ENCODE data around the gene MEN1. TPM values are rescaled to one million over a fixed set of nuclear protein-coding genes. Genes with fewer than 3 reads are reported as not detected.

MEN1 gene
- total and polyA plus RNA-seq, 2 of the 13 experiments (the other 11 are each of a cell fraction or from before 2014, with no cell fraction given) = 20.5 to 27.3 TPM

DNA sequence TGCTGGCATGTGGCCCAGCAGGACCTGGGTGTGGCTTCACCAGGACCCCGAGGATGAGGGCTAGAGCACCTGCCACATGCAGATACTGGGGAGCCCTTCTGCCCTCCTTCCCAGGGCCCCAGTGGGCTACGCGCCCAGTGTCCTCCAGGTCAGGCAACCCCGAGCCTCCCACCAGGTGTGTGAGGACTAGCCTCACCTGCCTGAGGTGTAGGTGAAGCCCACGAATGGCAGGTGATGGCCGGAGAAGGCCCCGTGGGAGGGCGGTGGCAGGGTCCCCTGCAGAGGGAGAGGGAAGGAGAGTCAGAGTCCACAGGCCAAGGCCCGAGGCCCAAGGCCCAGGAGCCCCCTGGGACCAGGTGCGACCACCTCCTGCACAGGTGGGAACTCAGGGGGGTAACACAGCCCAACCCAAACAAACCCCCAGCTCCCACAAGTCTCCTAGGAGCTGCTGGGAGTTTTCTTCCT is 27.6 kb upstream of the MEN1 start:
- BruUV-seq (replicated peaks) = no TSS peak

DNA sequence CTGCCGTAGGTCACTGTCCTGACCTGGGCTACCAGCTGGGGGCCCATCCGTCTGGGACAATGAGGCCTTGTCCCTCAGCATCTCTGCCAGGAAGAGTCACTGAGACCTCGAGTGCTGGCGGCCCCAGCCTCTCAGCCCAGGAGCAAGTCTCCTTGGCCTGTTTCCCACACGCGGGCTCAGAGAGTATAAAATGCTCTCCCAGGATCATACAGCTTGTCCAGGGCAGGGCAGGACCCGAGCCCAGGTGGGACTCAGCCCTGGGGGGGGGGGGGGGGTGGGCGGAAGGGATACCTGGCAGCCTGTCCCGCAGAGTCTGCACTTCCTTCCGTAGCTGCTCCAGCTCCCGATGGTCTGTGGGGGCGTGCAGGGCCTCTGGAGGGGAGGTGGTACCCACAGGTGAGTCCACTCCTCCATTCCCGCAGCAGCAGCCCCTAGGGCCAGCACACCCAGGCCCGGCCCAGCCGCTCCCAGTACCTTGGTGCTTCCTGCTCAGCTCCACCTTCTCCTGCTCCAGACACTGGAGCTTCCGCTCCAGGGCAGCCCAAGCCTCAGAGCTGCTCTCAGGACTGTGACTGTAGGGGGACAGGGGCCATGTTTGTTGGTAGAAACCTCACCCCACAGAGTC is 26.2 kb upstream of the MEN1 start:
- intact Hi-C loops (cut with micrococcal nuclease; ENCODE audit: unreplicated experiment) (no loop called here), in situ Hi-C loops (cut with HindIII; ENCODE audit: extremely low pct_ligation_motif_present, low pct_unique_long_range_greater_than_20kb) (no loop called here)
- Histone ChIP-seq H3K27ac (ENCODE audit: extremely low read length, insufficient read depth, low read length) (no peak overlapping the region), H3K9me3 (ENCODE audit: low read length) (no peaks in the 10 kb centered on the region), H3K27me3 (ENCODE audit: control insufficient read depth in 1 of 2, insufficient read depth in 2 of 2, low read length in 2 of 2) (no peaks in the 10 kb centered on the region; a peak in 1 of 5 replicates), H4K20me1 (ENCODE audit: insufficient read depth, low read length) (no peaks in the 10 kb centered on the region), H3K4me2 (ENCODE audit: low read depth, low read length) (no peak overlapping the region), H2AFZ (ENCODE audit: low read length) (no peak overlapping the region), H3K9ac (ENCODE audit: insufficient read depth, low read depth, low read length) (no peak overlapping the region), H3K4me1 (ENCODE audit: insufficient read depth, low read length) (0 out of 2 replicates have a peak, but pooled peaks cover under 1% of the 10 kb centered on the region), H3K79me2 (ENCODE audit: insufficient read depth, low read length) (no peaks in the 10 kb centered on the region), H3K4me3 (replicated peaks in 1 of 3; ENCODE audit: insufficient read depth in 1 of 3, low read depth in 2 of 3, low read length in 3 of 3) (no peak overlapping the region), H3K36me3 (replicated peaks in 1 of 2; ENCODE audit: control insufficient read depth in 1 of 2, insufficient read depth in 2 of 2, low read length in 2 of 2) (no peaks in the 10 kb centered on the region)
- ChIA-PET CTCF (ENCODE audit: low intra/inter-chr PET ratio, low total read pairs) (no interaction called here), POLR2A (no interaction called here)
- no peak for FAIRE-seq
- WGBS (ENCODE audit: low lambda C conversion rate) = 91% methylated on average over 6 of the region's 16 CpGs
- no TSS peak for BruUV-seq (replicated peaks)
- no peak for TF ChIP-seq HIC2 (CRISPR knock-in tag; IDR thresholded peaks at IDR 0.05; ENCODE audit: low read depth)
- no peak for TF ChIP-seq ZFP41 (CRISPR knock-in tag; IDR thresholded peaks at IDR 0.05; ENCODE audit: borderline replicate concordance)
- TF ChIP-seq, protein P1, sequence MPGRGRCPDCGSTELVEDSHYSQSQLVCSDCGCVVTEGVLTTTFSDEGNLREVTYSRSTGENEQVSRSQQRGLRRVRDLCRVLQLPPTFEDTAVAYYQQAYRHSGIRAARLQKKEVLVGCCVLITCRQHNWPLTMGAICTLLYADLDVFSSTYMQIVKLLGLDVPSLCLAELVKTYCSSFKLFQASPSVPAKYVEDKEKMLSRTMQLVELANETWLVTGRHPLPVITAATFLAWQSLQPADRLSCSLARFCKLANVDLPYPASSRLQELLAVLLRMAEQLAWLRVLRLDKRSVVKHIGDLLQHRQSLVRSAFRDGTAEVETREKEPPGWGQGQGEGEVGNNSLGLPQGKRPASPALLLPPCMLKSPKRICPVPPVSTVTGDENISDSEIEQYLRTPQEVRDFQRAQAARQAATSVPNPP (CRISPR knock-in tag; IDR thresholded peaks at IDR 0.05) = no peak
- no peak for TF ChIP-seq ZNF326 (CRISPR knock-in tag; IDR thresholded peaks at IDR 0.05; ENCODE audit: borderline replicate concordance)
- TF ChIP-seq FOXA1 (IDR thresholded peaks at IDR 0.05) = no peak
- no peak for TF ChIP-seq FOXA1 (CRISPR knock-in tag; IDR thresholded peaks at IDR 0.05)
- no peak for TF ChIP-seq GATAD2A (CRISPR knock-in tag; IDR thresholded peaks at IDR 0.05)
- no peak for TF ChIP-seq ZNF33B (CRISPR knock-in tag; IDR thresholded peaks at IDR 0.05)
- no peak for TF ChIP-seq CENPBD1 (CRISPR knock-in tag; IDR thresholded peaks at IDR 0.05; ENCODE audit: borderline replicate concordance, low read depth)
- no peak for TF ChIP-seq TSC22D2 (CRISPR knock-in tag; IDR thresholded peaks at IDR 0.05; ENCODE audit: borderline replicate concordance)
- TF ChIP-seq PRMT3 (CRISPR knock-in tag; IDR thresholded peaks at IDR 0.05; ENCODE audit: borderline replicate concordance, low read depth) = no peak
- TF ChIP-seq MIER2 (CRISPR knock-in tag; IDR thresholded peaks at IDR 0.05) = no peak
- no peak for TF ChIP-seq ZNF296 (CRISPR knock-in tag; conservative IDR thresholded peaks at IDR 0.05)
- no peak for ATAC-seq
- DNase-seq (ENCODE audit: low spot score) = no peak

More for the DNA sequence above, 27.6 kb upstream of the MEN1 start:
- H3K4me3 ChIP-seq (replicated peaks in 1 of 3; ENCODE audit: insufficient read depth in 1 of 3, low read depth in 2 of 3, low read length in 3 of 3) = no peak overlapping the region
- TF ChIP-seq ISX (CRISPR knock-in tag; conservative IDR thresholded peaks at IDR 0.05) (no peak), CBFB (CRISPR knock-in tag; IDR thresholded peaks at IDR 0.05) (no peak), TCF12 (IDR thresholded peaks at IDR 0.05) (no peak), TCF12 (CRISPR knock-in tag; IDR thresholded peaks at IDR 0.05) (no peak), U2AF1 (optimal IDR thresholded peaks at IDR 0.05; ENCODE audit: low read depth, low read length) (no peak)
- H3K27me3 ChIP-seq (ENCODE audit: control insufficient read depth in 1 of 2, insufficient read depth in 2 of 2, low read length in 2 of 2) = no peaks in the 10 kb centered on the region; a peak in 1 of 5 replicates
- no peaks in the 10 kb centered on the region for H4K20me1 ChIP-seq (ENCODE audit: insufficient read depth, low read length)
- no peak overlapping the region for H3K9ac ChIP-seq (ENCODE audit: insufficient read depth, low read depth, low read length)
- H3K27ac ChIP-seq (ENCODE audit: extremely low read length, insufficient read depth, low read length) = no peak overlapping the region
- 92% methylated on average over 5 of the region's 10 CpGs for WGBS (ENCODE audit: low lambda C conversion rate)
- no peaks in the 10 kb centered on the region for H3K9me3 ChIP-seq (ENCODE audit: low read length)
- H2AFZ ChIP-seq (ENCODE audit: low read length) = no peak overlapping the region
- no peaks in the 10 kb centered on the region for H3K79me2 ChIP-seq (ENCODE audit: insufficient read depth, low read length)
- peaks cover 14% of the 10 kb centered on the region for H3K4me1 ChIP-seq (ENCODE audit: insufficient read depth, low read length)
- ChIA-PET POLR2A (no interaction called here), CTCF (ENCODE audit: low intra/inter-chr PET ratio, low total read pairs) (no interaction called here)
- no peak overlapping the region for H3K4me2 ChIP-seq (ENCODE audit: low read depth, low read length)
- in situ Hi-C loops (cut with HindIII; ENCODE audit: extremely low pct_ligation_motif_present, low pct_unique_long_range_greater_than_20kb) (no loop called here), intact Hi-C loops (cut with micrococcal nuclease; ENCODE audit: unreplicated experiment) (no loop called here)
- ATAC-seq (no peak), FAIRE-seq (no peak), DNase-seq (ENCODE audit: low spot score) (no peak)
- H3K36me3 ChIP-seq (replicated peaks in 1 of 2; ENCODE audit: control insufficient read depth in 1 of 2, insufficient read depth in 2 of 2, low read length in 2 of 2) = no peaks in the 10 kb centered on the region

Measured in HepG2 (cell line).